ENCODE results near the gene SLC25A5. TPM values are rescaled to one million over a fixed set of nuclear protein-coding genes. Genes with fewer than 3 reads are reported as not detected.

Gene SLC25A5
- total RNA-seq, 1 experiment from 2014 or later = 641 TPM

DNA sequence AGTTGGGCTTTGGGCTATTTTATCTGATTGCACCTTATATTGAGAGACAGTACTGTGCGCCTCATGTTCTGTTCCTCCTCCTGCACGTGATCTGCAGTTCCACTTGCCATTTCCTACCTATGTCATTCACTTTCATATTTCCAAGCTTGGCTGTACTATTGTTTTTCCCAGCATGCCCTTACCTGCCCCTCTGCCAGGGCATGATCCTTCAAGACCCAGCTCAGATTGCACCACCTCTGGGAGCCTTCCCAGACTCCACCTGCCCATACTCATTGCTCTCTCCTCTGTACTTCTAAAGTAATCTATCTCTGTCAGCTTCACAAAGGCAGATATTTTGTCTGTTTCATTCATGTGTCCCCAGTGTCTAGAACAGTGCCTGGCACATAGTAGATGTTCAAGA is 11.6 kb downstream of the SLC25A5 start:
- no peak for DNase-seq (ENCODE audit: low read depth, low spot score)
- no peak overlapping the region for H3K27ac ChIP-seq (ENCODE audit: low read depth, low read length)
- BruUV-seq (replicated peaks) = no TSS peak

More for the DNA sequence above, 11.6 kb downstream of the SLC25A5 start:
- no peaks in the 10 kb centered on the region for H3K36me3 ChIP-seq (ENCODE audit: control insufficient read depth in 1 of 2, insufficient read depth in 2 of 2, low read length in 2 of 2)
- H3K79me2 ChIP-seq (ENCODE audit: insufficient read depth, low read length) = no peaks in the 10 kb centered on the region
- no peak overlapping the region for H3K4me3 ChIP-seq (replicated peaks in 1 of 2; ENCODE audit: low read depth in 1 of 2, low read length in 2 of 2)
- intact Hi-C loops (cut with micrococcal nuclease) = no loop called here
- ChIA-PET RAD21 (ENCODE audit: low non-redundant PET in 1 of 2, low total read pairs in 2 of 2, uncharacterized antibody in 2 of 2, unreplicated experiment in 2 of 2) (no interaction called here), POLR2A (interaction anchor here (1.5 kb wide), 1 partner anchor 12 kb away, joined by 5 read pairs; the partner anchor contains the start of gene SLC25A5), CTCF (no interaction called here)
- ATAC-seq = no peak
- H3K4me1 ChIP-seq (ENCODE audit: control insufficient read depth in 1 of 2, insufficient read depth in 2 of 2, low read length in 2 of 2) = peaks cover 0 to 30% of the 10 kb centered on the region in 2 experiments; a peak in 3 of 4 replicates
- no peak for TF ChIP-seq EGR1 (IDR thresholded peaks at IDR 0.05; ENCODE audit: low read depth)
- TF ChIP-seq CBX3 (IDR thresholded peaks at IDR 0.05; ENCODE audit: low read depth) = no peak
- no peak for TF ChIP-seq ZNF274 (IDR thresholded peaks at IDR 0.05; ENCODE audit: low read depth, low read length)
- TF ChIP-seq SIN3A (IDR thresholded peaks at IDR 0.05; ENCODE audit: low read depth) = no peak
- TF ChIP-seq, protein P1, sequence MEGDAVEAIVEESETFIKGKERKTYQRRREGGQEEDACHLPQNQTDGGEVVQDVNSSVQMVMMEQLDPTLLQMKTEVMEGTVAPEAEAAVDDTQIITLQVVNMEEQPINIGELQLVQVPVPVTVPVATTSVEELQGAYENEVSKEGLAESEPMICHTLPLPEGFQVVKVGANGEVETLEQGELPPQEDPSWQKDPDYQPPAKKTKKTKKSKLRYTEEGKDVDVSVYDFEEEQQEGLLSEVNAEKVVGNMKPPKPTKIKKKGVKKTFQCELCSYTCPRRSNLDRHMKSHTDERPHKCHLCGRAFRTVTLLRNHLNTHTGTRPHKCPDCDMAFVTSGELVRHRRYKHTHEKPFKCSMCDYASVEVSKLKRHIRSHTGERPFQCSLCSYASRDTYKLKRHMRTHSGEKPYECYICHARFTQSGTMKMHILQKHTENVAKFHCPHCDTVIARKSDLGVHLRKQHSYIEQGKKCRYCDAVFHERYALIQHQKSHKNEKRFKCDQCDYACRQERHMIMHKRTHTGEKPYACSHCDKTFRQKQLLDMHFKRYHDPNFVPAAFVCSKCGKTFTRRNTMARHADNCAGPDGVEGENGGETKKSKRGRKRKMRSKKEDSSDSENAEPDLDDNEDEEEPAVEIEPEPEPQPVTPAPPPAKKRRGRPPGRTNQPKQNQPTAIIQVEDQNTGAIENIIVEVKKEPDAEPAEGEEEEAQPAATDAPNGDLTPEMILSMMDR (IDR thresholded peaks at IDR 0.05 in 2 of 3, conservative IDR thresholded peaks at IDR 0.05 in 1 of 3; ENCODE audit: borderline replicate concordance in 1 of 3, insufficient read depth in 1 of 3, low read depth in 2 of 3, low read length in 2 of 3) = no peak
- TF ChIP-seq, protein P2, sequence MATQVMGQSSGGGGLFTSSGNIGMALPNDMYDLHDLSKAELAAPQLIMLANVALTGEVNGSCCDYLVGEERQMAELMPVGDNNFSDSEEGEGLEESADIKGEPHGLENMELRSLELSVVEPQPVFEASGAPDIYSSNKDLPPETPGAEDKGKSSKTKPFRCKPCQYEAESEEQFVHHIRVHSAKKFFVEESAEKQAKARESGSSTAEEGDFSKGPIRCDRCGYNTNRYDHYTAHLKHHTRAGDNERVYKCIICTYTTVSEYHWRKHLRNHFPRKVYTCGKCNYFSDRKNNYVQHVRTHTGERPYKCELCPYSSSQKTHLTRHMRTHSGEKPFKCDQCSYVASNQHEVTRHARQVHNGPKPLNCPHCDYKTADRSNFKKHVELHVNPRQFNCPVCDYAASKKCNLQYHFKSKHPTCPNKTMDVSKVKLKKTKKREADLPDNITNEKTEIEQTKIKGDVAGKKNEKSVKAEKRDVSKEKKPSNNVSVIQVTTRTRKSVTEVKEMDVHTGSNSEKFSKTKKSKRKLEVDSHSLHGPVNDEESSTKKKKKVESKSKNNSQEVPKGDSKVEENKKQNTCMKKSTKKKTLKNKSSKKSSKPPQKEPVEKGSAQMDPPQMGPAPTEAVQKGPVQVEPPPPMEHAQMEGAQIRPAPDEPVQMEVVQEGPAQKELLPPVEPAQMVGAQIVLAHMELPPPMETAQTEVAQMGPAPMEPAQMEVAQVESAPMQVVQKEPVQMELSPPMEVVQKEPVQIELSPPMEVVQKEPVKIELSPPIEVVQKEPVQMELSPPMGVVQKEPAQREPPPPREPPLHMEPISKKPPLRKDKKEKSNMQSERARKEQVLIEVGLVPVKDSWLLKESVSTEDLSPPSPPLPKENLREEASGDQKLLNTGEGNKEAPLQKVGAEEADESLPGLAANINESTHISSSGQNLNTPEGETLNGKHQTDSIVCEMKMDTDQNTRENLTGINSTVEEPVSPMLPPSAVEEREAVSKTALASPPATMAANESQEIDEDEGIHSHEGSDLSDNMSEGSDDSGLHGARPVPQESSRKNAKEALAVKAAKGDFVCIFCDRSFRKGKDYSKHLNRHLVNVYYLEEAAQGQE (IDR thresholded peaks at IDR 0.05; ENCODE audit: low read depth) = no peak
- TF ChIP-seq SP1 (IDR thresholded peaks at IDR 0.05; ENCODE audit: low read depth) = no peak
- TF ChIP-seq EZH2phosphoT487 (IDR thresholded peaks at IDR 0.05; ENCODE audit: borderline replicate concordance) = no peak
- TF ChIP-seq POLR2A (IDR thresholded peaks at IDR 0.05; ENCODE audit: borderline replicate concordance, extremely low read depth, insufficient read depth, insufficient read length) = no peak
- TF ChIP-seq, protein P3, sequence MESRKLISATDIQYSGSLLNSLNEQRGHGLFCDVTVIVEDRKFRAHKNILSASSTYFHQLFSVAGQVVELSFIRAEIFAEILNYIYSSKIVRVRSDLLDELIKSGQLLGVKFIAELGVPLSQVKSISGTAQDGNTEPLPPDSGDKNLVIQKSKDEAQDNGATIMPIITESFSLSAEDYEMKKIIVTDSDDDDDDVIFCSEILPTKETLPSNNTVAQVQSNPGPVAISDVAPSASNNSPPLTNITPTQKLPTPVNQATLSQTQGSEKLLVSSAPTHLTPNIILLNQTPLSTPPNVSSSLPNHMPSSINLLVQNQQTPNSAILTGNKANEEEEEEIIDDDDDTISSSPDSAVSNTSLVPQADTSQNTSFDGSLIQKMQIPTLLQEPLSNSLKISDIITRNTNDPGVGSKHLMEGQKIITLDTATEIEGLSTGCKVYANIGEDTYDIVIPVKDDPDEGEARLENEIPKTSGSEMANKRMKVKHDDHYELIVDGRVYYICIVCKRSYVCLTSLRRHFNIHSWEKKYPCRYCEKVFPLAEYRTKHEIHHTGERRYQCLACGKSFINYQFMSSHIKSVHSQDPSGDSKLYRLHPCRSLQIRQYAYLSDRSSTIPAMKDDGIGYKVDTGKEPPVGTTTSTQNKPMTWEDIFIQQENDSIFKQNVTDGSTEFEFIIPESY (IDR thresholded peaks at IDR 0.05; ENCODE audit: extremely low read depth, insufficient replicate concordance, low read length) = no peak
- no peak for TF ChIP-seq SRF (IDR thresholded peaks at IDR 0.05; ENCODE audit: low read depth)
- no peak for TF ChIP-seq JUND (IDR thresholded peaks at IDR 0.05)
- no peak for TF ChIP-seq EZH2 (IDR thresholded peaks at IDR 0.05)
- no peaks in the 10 kb centered on the region for H3K9me2 ChIP-seq (ENCODE audit: insufficient read depth)
- no peak overlapping the region for H3K9ac ChIP-seq (ENCODE audit: low read length)
- H3K4me2 ChIP-seq (ENCODE audit: low read length) = no peak overlapping the region
- H3K9me3 ChIP-seq (ENCODE audit: control insufficient read depth in 1 of 2, insufficient read depth in 1 of 2, low read depth in 1 of 2, low read length in 2 of 2) = no peaks in the 10 kb centered on the region
- H2AFZ ChIP-seq (ENCODE audit: low read depth, low read length, poor library complexity, severe bottlenecking) = no peak overlapping the region
- no peaks in the 10 kb centered on the region for H4K20me1 ChIP-seq (ENCODE audit: insufficient read depth)
- H3K27me3 ChIP-seq (ENCODE audit: insufficient read depth, low read length) = no peaks in the 10 kb centered on the region
